ENCODE data around the gene OSBPL6.

Gene OSBPL6

GRCh38 chr2:178238154-178238521 is 43.8 kb downstream of the OSBPL6 start:
- H3K9me3 ChIP-seq (ENCODE audit: control insufficient read depth, low read length), result no peaks in the 10 kb centered on the region
- H3K4me3 ChIP-seq (ENCODE audit: insufficient read depth in 1 of 2, low read depth in 1 of 2, low read length in 2 of 2), result no peak overlapping the region
- WGBS, result 49% methylated on average over 4 of the region's 4 CpGs
- no peak overlapping the region for H2BK15ac ChIP-seq (ENCODE audit: low read depth, poor library complexity, severe bottlenecking)
- no peaks in the 10 kb centered on the region for H3K4me1 ChIP-seq (ENCODE audit: control insufficient read depth, insufficient read depth, low read depth, low read length)
- no peak overlapping the region for H3K9ac ChIP-seq (ENCODE audit: low read length)
- H3K14ac ChIP-seq (ENCODE audit: low read length in 2 of 2), result no peak overlapping the region
- H4K8ac ChIP-seq (ENCODE audit: low read length), result no peak overlapping the region
- H3K27ac ChIP-seq (ENCODE audit: low read length, poor library complexity, severe bottlenecking), result no peak overlapping the region
- H3K4me2 ChIP-seq (ENCODE audit: low read length, poor library complexity, severe bottlenecking), result no peak overlapping the region
- H3K79me1 ChIP-seq (replicated peaks; ENCODE audit: low read length, poor library complexity, severe bottlenecking), result no peaks in the 10 kb centered on the region
- no peaks in the 10 kb centered on the region for H3K36me3 ChIP-seq (ENCODE audit: control insufficient read depth in 1 of 2, insufficient read depth in 2 of 2, low read depth in 1 of 2, low read length in 2 of 2)
- DNase-seq, result peak; percentile 27
- no peak overlapping the region for H2BK5ac ChIP-seq (ENCODE audit: low read depth, low read length, poor library complexity, severe bottlenecking)
- no peak overlapping the region for H3K4ac ChIP-seq (ENCODE audit: low read depth in 1 of 2, low read length in 2 of 2)
- H2AK5ac ChIP-seq (ENCODE audit: low read length, severe bottlenecking), result no peak overlapping the region
- no peak overlapping the region for H4K91ac ChIP-seq (ENCODE audit: low read length)
- no peak overlapping the region for H2BK12ac ChIP-seq (ENCODE audit: low read length in 2 of 2)
- no peak overlapping the region for H2AFZ ChIP-seq (ENCODE audit: low read depth, low read length)
- no peaks in the 10 kb centered on the region for H3K27me3 ChIP-seq (ENCODE audit: control insufficient read depth in 1 of 2, insufficient read depth in 1 of 2, low read length in 2 of 2)
- no peak overlapping the region for H3K18ac ChIP-seq (ENCODE audit: low read depth in 1 of 2, low read length in 2 of 2)
- H3K23ac ChIP-seq (ENCODE audit: low read length in 2 of 2), result no peak overlapping the region
- H2BK120ac ChIP-seq (ENCODE audit: low read depth, low read length), result no peak overlapping the region

- Histone ChIP-seq H3K9me3 (ENCODE audit: control insufficient read depth, low read length) (no peaks in the 10 kb centered on the region), H4K91ac (ENCODE audit: low read length) (no peak overlapping the region), H2AFZ (ENCODE audit: low read depth, low read length) (no peak overlapping the region), H3K18ac (ENCODE audit: low read depth in 1 of 2, low read length in 2 of 2) (no peak overlapping the region), H2BK12ac (ENCODE audit: low read length in 2 of 2) (no peak overlapping the region), H4K8ac (ENCODE audit: low read length) (no peak overlapping the region), H3K9ac (ENCODE audit: low read length) (no peak overlapping the region), H3K27me3 (ENCODE audit: control insufficient read depth in 1 of 2, insufficient read depth in 1 of 2, low read length in 2 of 2) (no peaks in the 10 kb centered on the region), H3K23ac (ENCODE audit: low read length in 2 of 2) (no peak overlapping the region), H2BK5ac (ENCODE audit: low read depth, low read length, poor library complexity, severe bottlenecking) (no peak overlapping the region), H2BK15ac (ENCODE audit: low read depth, poor library complexity, severe bottlenecking) (no peak overlapping the region), H3K4me3 (ENCODE audit: insufficient read depth in 1 of 2, low read depth in 1 of 2, low read length in 2 of 2) (no peak overlapping the region), H3K14ac (ENCODE audit: low read length in 2 of 2) (no peak overlapping the region), H3K4ac (ENCODE audit: low read depth in 1 of 2, low read length in 2 of 2) (no peak overlapping the region), H3K36me3 (ENCODE audit: control insufficient read depth in 1 of 2, insufficient read depth in 2 of 2, low read depth in 1 of 2, low read length in 2 of 2) (no peaks in the 10 kb centered on the region), H3K27ac (ENCODE audit: low read length, poor library complexity, severe bottlenecking) (no peak overlapping the region), H3K4me1 (ENCODE audit: control insufficient read depth, insufficient read depth, low read depth, low read length) (no peaks in the 10 kb centered on the region), H3K4me2 (ENCODE audit: low read length, poor library complexity, severe bottlenecking) (no peak overlapping the region), H2AK5ac (ENCODE audit: low read length, severe bottlenecking) (no peak overlapping the region), H3K79me1 (replicated peaks; ENCODE audit: low read length, poor library complexity, severe bottlenecking) (no peaks in the 10 kb centered on the region), H2BK120ac (ENCODE audit: low read depth, low read length) (no peak overlapping the region)
- 91% methylated on average over 2 of the region's 2 CpGs for WGBS
- DNase-seq, result no peak
Measured at GRCh38 chr2:178238750-178239149, 44.4 kb downstream of the OSBPL6 start.

GRCh38 chr2:178241844-178242551 is 47.7 kb downstream of the OSBPL6 start:
- Histone ChIP-seq H3K23ac (ENCODE audit: low read length in 2 of 2) (no peak overlapping the region), H4K8ac (ENCODE audit: low read length) (peak overlapping the region; percentile 73), H3K4me3 (ENCODE audit: insufficient read depth in 1 of 2, low read depth in 1 of 2, low read length in 2 of 2) (no peak overlapping the region), H3K36me3 (ENCODE audit: control insufficient read depth in 1 of 2, insufficient read depth in 2 of 2, low read depth in 1 of 2, low read length in 2 of 2) (no peaks in the 10 kb centered on the region), H2BK12ac (ENCODE audit: low read length in 2 of 2) (peak overlapping the region; percentile 49 to 50), H2BK5ac (ENCODE audit: low read depth, low read length, poor library complexity, severe bottlenecking) (no peak overlapping the region), H3K4me1 (ENCODE audit: control insufficient read depth, insufficient read depth, low read depth, low read length) (no peaks in the 10 kb centered on the region), H2BK120ac (ENCODE audit: low read depth, low read length) (no peak overlapping the region), H3K79me1 (replicated peaks; ENCODE audit: low read length, poor library complexity, severe bottlenecking) (no peaks in the 10 kb centered on the region), H3K9ac (ENCODE audit: low read length) (peak overlapping the region; percentile 23), H2AFZ (ENCODE audit: low read depth, low read length) (no peak overlapping the region), H3K9me3 (ENCODE audit: control insufficient read depth, low read length) (no peaks in the 10 kb centered on the region), H3K27ac (ENCODE audit: low read length, poor library complexity, severe bottlenecking) (peak overlapping the region; percentile 48), H2BK15ac (ENCODE audit: low read depth, poor library complexity, severe bottlenecking) (no peak overlapping the region), H3K18ac (ENCODE audit: low read depth in 1 of 2, low read length in 2 of 2) (no peak overlapping the region), H3K4me2 (ENCODE audit: low read length, poor library complexity, severe bottlenecking) (no peak overlapping the region), H4K91ac (ENCODE audit: low read length) (no peak overlapping the region), H3K14ac (ENCODE audit: low read length in 2 of 2) (no peak overlapping the region), H3K4ac (ENCODE audit: low read depth in 1 of 2, low read length in 2 of 2) (peak overlapping the region in 1 of 2 experiments; percentile 26), H3K27me3 (ENCODE audit: control insufficient read depth in 1 of 2, insufficient read depth in 1 of 2, low read length in 2 of 2) (no peaks in the 10 kb centered on the region), H2AK5ac (ENCODE audit: low read length, severe bottlenecking) (no peak overlapping the region)
- peak; percentile 93 for DNase-seq
- WGBS, result 27% methylated on average over 4 of the region's 5 CpGs

GRCh38 chr2:178242552-178242883 is 48.2 kb downstream of the OSBPL6 start:
- Histone ChIP-seq H3K9me3 (ENCODE audit: control insufficient read depth, low read length) (no peaks in the 10 kb centered on the region), H3K4me1 (ENCODE audit: control insufficient read depth, insufficient read depth, low read depth, low read length) (no peaks in the 10 kb centered on the region), H3K4me2 (ENCODE audit: low read length, poor library complexity, severe bottlenecking) (no peak overlapping the region), H3K4me3 (ENCODE audit: insufficient read depth in 1 of 2, low read depth in 1 of 2, low read length in 2 of 2) (no peak overlapping the region), H2BK15ac (ENCODE audit: low read depth, poor library complexity, severe bottlenecking) (no peak overlapping the region), H3K23ac (ENCODE audit: low read length in 2 of 2) (no peak overlapping the region), H3K27me3 (ENCODE audit: control insufficient read depth in 1 of 2, insufficient read depth in 1 of 2, low read length in 2 of 2) (no peaks in the 10 kb centered on the region), H3K14ac (ENCODE audit: low read length in 2 of 2) (no peak overlapping the region), H2AFZ (ENCODE audit: low read depth, low read length) (no peak overlapping the region), H2BK5ac (ENCODE audit: low read depth, low read length, poor library complexity, severe bottlenecking) (no peak overlapping the region), H2AK5ac (ENCODE audit: low read length, severe bottlenecking) (no peak overlapping the region), H3K36me3 (ENCODE audit: control insufficient read depth in 1 of 2, insufficient read depth in 2 of 2, low read depth in 1 of 2, low read length in 2 of 2) (no peaks in the 10 kb centered on the region), H4K8ac (ENCODE audit: low read length) (no peak overlapping the region), H3K79me1 (replicated peaks; ENCODE audit: low read length, poor library complexity, severe bottlenecking) (no peaks in the 10 kb centered on the region), H4K91ac (ENCODE audit: low read length) (no peak overlapping the region), H2BK12ac (ENCODE audit: low read length in 2 of 2) (no peak overlapping the region), H3K18ac (ENCODE audit: low read depth in 1 of 2, low read length in 2 of 2) (no peak overlapping the region), H3K4ac (ENCODE audit: low read depth in 1 of 2, low read length in 2 of 2) (no peak overlapping the region), H3K9ac (ENCODE audit: low read length) (peak overlapping the region; percentile 23), H3K27ac (ENCODE audit: low read length, poor library complexity, severe bottlenecking) (no peak overlapping the region), H2BK120ac (ENCODE audit: low read depth, low read length) (no peak overlapping the region)
- no CpG with 5 or more reads among the region's 2 CpGs for WGBS
- DNase-seq, result no peak

Measured in mesenchymal stem cell (in vitro differentiated cells and primary cell).